K562 (cell line): ENCODE measurements around the gene AKAP10.

Source experiments
- L3MBTL2 ChIP-seq: fragments of 450-650 bp; IDR thresholded peaks from 2 replicates; pipeline ENCODE4 v1.6.1; 2016; ENCODE audit warnings: mild to moderate bottlenecking, moderate library complexity
- NCOA1 ChIP-seq: fragments of 450-650 bp; IDR thresholded peaks from 2 replicates; pipeline ENCODE4 v1.6.1; 2016; ENCODE audit warnings: low read depth
- NEUROD1 ChIP-seq: fragments of 150-350 bp; IDR thresholded peaks from 2 replicates; pipeline ENCODE4 v1.6.1; 2014; ENCODE audit warnings: borderline replicate concordance, low read length, low read depth; ENCODE audit not compliant: partially characterized antibody
- POLR2A ChIP-seq: fragments of 450-650 bp; conservative IDR thresholded peaks from 2 replicates; pipeline ENCODE4 v1.6.1; 2016
- RFX5 ChIP-seq: IDR thresholded peaks from 2 replicates; pipeline ENCODE4 v1.6.1; 2011; ENCODE audit warnings: low read depth, mild to moderate bottlenecking, improper control_type of control experiment, low read length
- SMC3 ChIP-seq: conservative IDR thresholded peaks from 2 replicates; pipeline ENCODE4 v1.6.1; 2011; ENCODE audit warnings: low read depth, low read length, improper control_type of control experiment; ENCODE audit not compliant: insufficient read depth
- SRSF1 ChIP-seq: fragments of 200-400 bp; formaldehyde crosslinking; IDR thresholded peaks from 2 replicates; pipeline ENCODE4 v1.6.1; 2017; ENCODE audit warnings: mild to moderate bottlenecking, low read depth, low read length, moderate library complexity
- XRCC4 ChIP-seq: IDR thresholded peaks from one replicate; pipeline ENCODE4 v1.6.1; 2011; ENCODE audit not compliant: insufficient read depth, insufficient read length; ENCODE audit errors: extremely low read depth
- ZKSCAN1 ChIP-seq: fragments of 150-350 bp; IDR thresholded peaks from 2 replicates; pipeline ENCODE4 v1.6.1; 2016; ENCODE audit warnings: low read depth, low read length
- TF ChIP-seq, protein P1 (sequence below): sonication (generic); formaldehyde crosslinking; IDR thresholded peaks from 2 replicates; pipeline ENCODE4 v1.9.0; 2022; ENCODE audit warnings: mild to moderate bottlenecking, missing genetic modification reagents
- TF ChIP-seq, protein P2 (sequence below): fragments of 450-650 bp; IDR thresholded peaks from 2 replicates; pipeline ENCODE4 v1.6.1; 2018; ENCODE audit not compliant: partially characterized antibody

DNA sequence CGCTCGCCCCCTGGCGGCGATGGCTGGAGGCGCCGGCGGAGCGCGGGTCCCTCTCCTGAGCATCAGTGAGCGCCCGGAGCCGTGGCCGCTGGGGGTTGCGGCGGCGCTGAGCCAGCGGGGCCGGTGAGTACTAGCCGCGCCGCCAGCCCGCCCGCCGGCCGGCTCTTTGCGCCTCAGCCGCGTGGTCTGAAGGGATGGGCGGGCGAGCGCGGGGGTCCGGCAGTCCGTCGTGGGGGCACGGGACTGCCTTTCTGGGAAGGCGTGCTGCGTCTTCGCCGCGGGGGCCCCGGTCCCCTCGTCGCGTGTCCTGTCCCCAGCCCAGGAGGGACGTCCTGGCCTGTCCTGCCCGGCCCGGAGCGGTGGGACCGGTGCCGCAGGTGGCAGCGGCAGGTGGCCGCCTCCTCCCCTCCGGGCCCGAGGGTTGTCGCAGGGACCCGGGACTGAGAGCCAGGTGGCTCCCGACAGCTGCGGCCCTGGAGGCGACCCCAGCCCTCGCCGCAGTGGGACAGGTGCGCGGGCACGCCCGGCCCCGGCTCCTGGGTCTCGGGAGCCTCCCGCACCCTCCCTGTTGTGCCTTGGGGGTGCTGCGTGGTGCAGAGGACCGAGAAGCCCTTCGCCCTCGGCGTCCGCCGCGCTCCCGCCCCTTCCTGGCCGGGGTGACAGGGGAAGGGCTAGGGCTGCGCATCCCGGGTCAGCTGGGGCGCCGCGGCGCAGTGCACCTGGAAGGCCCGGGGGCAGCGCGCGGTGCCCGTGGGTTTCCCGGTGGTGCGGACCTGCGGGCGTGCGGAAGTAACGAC is 31.9 kb upstream of the AKAP10 start, which contains the start of gene SPECC1:
- TF ChIP-seq RFX5 (no peak), NCOA1 (no peak), L3MBTL2 (peak; percentile 80), SMC3 (0 out of 2 replicates have a peak, but pooled peaks have one; percentile 35), ZKSCAN1 (no peak), SRSF1 (no peak), XRCC4 (no peak), NEUROD1 (no peak), POLR2A (peak; percentile 34; the same call in 1 of the 2 replicates)
- TF ChIP-seq, protein P1, sequence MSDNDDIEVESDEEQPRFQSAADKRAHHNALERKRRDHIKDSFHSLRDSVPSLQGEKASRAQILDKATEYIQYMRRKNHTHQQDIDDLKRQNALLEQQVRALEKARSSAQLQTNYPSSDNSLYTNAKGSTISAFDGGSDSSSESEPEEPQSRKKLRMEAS (CRISPR knock-in tag) = peak; percentile 87
- TF ChIP-seq, protein P2, sequence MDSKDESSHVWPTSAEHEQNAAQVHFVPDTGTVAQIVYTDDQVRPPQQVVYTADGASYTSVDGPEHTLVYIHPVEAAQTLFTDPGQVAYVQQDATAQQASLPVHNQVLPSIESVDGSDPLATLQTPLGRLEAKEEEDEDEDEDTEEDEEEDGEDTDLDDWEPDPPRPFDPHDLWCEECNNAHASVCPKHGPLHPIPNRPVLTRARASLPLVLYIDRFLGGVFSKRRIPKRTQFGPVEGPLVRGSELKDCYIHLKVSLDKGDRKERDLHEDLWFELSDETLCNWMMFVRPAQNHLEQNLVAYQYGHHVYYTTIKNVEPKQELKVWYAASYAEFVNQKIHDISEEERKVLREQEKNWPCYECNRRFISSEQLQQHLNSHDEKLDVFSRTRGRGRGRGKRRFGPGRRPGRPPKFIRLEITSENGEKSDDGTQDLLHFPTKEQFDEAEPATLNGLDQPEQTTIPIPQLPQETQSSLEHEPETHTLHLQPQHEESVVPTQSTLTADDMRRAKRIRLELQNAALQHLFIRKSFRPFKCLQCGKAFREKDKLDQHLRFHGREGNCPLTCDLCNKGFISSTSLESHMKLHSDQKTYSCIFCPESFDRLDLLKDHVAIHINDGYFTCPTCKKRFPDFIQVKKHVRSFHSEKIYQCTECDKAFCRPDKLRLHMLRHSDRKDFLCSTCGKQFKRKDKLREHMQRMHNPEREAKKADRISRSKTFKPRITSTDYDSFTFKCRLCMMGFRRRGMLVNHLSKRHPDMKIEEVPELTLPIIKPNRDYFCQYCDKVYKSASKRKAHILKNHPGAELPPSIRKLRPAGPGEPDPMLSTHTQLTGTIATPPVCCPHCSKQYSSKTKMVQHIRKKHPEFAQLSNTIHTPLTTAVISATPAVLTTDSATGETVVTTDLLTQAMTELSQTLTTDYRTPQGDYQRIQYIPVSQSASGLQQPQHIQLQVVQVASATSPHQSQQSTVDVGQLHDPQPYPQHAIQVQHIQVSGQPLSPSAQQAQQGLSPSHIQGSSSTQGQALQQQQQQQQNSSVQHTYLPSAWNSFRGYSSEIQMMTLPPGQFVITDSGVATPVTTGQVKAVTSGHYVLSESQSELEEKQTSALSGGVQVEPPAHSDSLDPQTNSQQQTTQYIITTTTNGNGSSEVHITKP = no peak
